Muscle layer of colon (tissue), 2 donors: ENCODE data around the gene KRTAP9-9.

Source experiments
- H3K27ac ChIP-seq: one replicate; pipeline ENCODE4 v1.7.0; 2013; ENCODE audit warnings: low read depth, mild to moderate bottlenecking, low read length, moderate library complexity
- H3K27me3 ChIP-seq, 2 donors: one replicate each; pipeline ENCODE4 v1.7.0; 2013; ENCODE audit warnings: low read length in 2 of 2, mild to moderate bottlenecking in 2 of 2; ENCODE audit not compliant: insufficient read depth in 2 of 2, control insufficient read depth in 1 of 2
- H3K36me3 ChIP-seq: one replicate; pipeline ENCODE4 v1.7.0; 2013; ENCODE audit warnings: mild to moderate bottlenecking, low read length; ENCODE audit not compliant: insufficient read depth
- H3K4me1 ChIP-seq: one replicate; pipeline ENCODE4 v1.7.0; 2013; ENCODE audit warnings: mild to moderate bottlenecking, low read length; ENCODE audit not compliant: insufficient read depth
- H3K4me3 ChIP-seq, 2 donors: one replicate each; pipeline ENCODE4 v1.7.0; 2013; ENCODE audit warnings: low read length in 2 of 2, low read depth in 1 of 2, mild to moderate bottlenecking in 1 of 2, moderate library complexity in 1 of 2
- H3K9ac ChIP-seq: one replicate; pipeline ENCODE4 v1.7.0; 2013; ENCODE audit warnings: low read length
- H3K9me3 ChIP-seq: one replicate; pipeline ENCODE4 v1.7.0; 2013; ENCODE audit warnings: mild to moderate bottlenecking, low read length
- donor health status: abdominal sarcoma.
- donor health status: Adenocarcinoma of cecum.

KRTAP9-9 gene

GRCh38 chr17:41301916-41302901 lies 47.0 kb downstream of the KRTAP9-9 start, which contains the start of gene KRTAP29-1:
Gene KRTAP29-1, minus strand, starts transcription at chr17:41302851. Its CDS starts 0 bp downstream, at chr17:41302851.
- H3K9me3 ChIP-seq = no peaks in the 10 kb centered on the region
- no peak within 1 kb of the TSS for H3K4me3 ChIP-seq
- H3K27ac ChIP-seq = no peak within 1 kb of the TSS
- no peaks in the 10 kb centered on the region for H3K27me3 ChIP-seq
- H3K4me1 ChIP-seq = no peaks in the 10 kb centered on the region
- no peaks in the 10 kb centered on the region for H3K36me3 ChIP-seq
- H3K9ac ChIP-seq = no peak within 1 kb of the TSS

- Histone ChIP-seq H3K27me3 (no peaks in the 10 kb centered on the region), H3K9me3 (no peaks in the 10 kb centered on the region), H3K4me3 (no peak overlapping the region), H3K9ac (no peak overlapping the region), H3K4me1 (no peaks in the 10 kb centered on the region), H3K27ac (no peak overlapping the region), H3K36me3 (no peaks in the 10 kb centered on the region)
Measured at GRCh38 chr17:41302981-41303380, 47.8 kb downstream of the KRTAP9-9 start.

- Histone ChIP-seq H3K9me3 (no peaks in the 10 kb centered on the region), H3K4me3 (no peak overlapping the region), H3K9ac (no peak overlapping the region), H3K27me3 (no peaks in the 10 kb centered on the region), H3K27ac (no peak overlapping the region), H3K36me3 (no peaks in the 10 kb centered on the region), H3K4me1 (no peaks in the 10 kb centered on the region)
Measured at GRCh38 chr17:41304091-41304490, 48.9 kb downstream of the KRTAP9-9 start.
